ENCODE measurements around the gene LRRC14B.
"Not testable (repeated sequence)": the region's sequence is repeated elsewhere in the genome, so short reads cannot be mapped to it uniquely, and the experiment has no call there.

The LRRC14B gene

DNA sequence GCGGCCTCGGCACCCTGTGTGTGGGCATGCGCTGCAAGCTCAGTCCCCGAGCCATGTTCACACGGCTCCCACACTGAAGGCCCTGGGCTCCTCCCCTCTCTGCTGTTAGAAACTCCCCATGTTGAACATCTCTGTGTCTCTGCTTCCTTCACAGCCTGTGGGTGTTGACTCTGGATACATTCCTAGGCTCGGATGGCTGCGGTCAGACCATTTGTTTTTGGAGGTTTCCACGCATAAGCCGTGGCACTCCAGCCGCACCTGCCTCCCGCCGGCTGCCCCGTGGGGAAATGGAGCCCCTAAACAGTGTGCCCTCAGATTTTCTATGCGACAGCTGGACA is 31.2 kb upstream of the LRRC14B start:
- no peak for DNase-seq (ENCODE audit: low read depth in 2 of 2, low spot score in 1 of 2)

DNA sequence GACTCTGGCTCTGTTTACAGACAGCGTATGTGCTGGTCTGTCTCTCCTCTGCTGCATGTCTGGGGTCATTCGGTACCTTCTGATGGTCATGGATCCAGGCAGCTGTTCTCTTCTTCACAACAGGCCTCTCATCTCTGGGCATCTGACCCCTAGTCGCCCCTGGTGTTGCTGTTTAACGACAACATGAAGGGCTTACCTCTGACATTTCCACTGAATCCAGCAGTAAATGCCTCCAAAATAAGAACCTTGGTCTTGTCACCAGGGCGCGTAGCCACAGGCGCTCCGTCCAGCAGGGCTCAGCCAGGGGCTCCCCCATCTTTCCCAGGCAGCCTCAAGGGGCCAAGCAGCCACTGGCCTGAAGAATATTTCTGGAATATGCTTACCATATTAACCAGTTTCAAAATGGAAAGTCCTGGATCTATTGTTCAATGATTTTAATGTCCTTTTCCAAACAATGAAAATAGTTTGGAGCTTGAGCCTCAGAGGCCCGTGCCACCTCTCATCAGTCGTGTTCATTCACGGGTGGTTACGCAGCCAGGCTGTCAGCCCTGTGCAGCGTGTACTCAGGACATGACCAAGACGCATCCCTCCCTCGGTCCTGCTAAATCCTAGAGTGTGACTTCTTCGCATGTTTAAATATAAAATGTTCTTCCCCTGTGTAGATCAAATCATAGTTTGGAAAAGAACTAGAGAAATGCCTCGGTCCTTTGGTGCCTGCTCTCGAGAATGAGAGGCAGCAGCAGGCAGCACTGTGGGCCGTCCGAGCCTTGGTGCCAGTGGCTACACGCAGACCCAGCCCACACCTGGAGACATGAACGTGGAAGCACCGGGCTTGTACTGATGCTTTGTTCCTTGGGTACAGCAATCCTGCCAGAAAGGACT is 30.1 kb upstream of the LRRC14B start:
- no peak for DNase-seq (ENCODE audit: low read depth in 2 of 2, low spot score in 1 of 2)

DNA sequence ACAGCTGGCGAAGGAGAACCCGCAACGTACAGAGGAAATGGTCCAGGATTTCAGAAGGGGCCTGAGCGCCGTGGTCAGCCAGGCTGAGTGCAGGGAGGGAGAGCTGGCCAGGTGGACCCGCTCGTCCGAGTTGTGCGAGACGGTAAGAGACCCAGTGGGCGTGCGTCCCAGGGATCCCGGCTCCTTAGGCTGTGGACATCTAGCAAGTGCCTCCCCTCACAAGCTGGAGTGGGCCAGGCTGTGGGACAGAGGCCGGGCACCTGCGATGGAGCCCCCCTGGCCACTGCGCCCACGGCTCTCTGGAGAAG is 29.5 kb upstream of the LRRC14B start:
- DNase-seq (ENCODE audit: low read depth in 2 of 2, low spot score in 1 of 2), result no peak

DNA sequence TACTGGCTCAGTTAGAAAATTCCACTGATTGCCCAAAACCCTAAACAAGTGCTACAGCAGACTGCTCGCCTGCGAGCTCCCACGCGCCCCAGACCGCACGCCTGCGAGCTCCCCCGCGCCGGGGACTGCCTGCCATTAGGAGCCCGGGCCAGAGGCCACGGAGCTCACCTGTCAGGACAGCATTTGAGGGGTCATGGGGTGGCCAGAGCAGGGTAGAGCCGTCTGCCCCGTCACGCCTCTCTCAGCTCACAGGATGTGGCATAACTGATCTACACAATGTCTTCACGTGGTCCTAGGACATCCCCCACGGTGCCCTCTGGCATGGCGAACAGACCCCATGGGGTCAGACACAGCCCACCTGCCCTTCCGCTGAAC is 29.1 kb upstream of the LRRC14B start:
- DNase-seq (ENCODE audit: low read depth in 2 of 2, low spot score in 1 of 2), result no peak

DNA sequence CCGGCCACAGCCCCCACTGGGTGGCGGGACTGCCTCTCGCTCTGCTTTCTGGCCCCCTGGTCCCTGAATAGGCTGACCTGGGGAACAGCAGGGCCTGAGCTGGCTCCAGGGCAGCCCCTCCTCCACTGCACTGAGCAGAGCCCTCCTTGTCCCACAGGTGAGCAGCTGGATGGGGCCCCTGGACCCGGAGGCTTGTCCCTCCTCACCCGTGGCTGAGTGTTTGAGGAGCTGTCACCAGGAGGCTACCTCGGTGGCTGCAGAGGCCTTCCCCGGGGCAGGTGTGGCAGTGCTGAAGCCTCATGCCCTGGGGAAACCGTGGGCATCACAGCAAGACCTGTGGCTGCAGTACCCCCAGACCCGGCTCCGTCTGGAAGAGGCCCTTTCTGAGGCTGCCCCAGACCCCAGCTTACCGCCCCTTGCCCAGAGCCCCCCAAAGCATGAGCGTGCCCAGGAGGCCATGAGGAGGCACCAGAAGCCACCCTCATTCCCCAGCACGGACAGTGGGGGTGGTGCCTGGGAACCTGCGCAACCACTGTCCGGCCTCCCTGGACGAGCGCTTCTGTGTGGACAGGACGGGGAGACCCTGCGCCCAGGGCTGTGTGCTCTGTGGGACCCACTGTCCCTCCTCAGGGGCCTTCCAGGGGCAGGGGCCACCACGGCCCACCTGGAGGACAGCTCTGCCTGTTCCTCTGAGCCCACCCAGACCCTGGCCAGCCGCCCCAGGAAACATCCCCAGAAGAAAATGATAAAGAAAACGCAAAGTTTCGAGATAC is 28.5 kb upstream of the LRRC14B start:
- DNase-seq (ENCODE audit: low read depth in 2 of 2, low spot score in 1 of 2), result no peak

DNA sequence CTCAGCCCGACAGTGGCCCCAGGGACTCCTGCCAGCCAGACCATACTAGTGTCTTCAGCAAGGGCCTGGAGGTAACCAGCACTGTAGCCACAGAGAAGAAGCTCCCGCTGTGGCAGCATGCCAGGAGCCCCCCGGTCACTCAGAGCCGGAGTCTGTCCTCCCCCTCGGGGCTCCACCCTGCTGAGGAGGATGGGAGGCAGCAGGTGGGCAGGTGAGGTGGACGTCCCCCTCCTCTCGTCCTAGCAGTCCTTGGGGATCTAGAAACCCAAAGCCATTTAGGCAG is 28.0 kb upstream of the LRRC14B start:
- DNase-seq (ENCODE audit: low read depth in 2 of 2, low spot score in 1 of 2), result no peak

DNA sequence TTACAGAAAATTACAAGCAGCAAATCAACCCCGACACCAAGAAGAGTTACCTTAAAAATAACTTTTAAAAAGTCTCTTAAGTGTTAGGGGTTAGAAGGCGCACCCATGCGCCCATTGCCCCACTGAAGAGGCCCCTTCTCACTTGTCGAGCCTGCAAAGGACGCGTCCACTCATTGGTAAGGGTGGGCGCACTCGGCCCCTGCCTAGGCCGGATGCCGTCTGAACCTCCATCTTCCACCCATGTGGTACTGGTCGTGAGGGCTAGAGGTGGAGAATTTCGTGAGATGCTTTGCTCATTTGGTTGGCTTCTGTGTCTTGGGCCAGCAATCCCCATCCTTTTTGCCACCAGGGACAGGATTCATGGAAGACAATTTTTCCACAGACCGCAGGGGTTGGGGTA is 27.5 kb upstream of the LRRC14B start:
- DNase-seq (ENCODE audit: low read depth in 2 of 2, low spot score in 1 of 2), result no peak

DNA sequence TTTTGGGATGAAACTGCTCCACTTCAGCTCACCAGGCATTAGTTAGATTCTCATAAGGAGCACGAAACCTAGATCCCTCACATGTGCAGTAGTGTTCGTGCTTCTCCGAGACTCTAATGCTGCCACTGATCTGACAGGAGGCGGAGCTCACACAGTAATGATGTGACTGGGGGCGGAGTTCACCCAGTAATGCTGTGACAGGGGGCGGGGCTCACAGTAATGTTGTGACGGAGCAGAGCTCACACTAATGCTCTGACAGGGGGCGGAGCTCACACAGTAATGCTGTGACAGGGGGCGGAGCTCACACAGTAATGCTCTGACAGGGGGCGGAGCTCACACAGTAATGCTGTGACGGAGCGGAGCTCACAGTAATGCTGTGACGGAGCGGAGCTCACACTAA is 27.1 kb upstream of the LRRC14B start:
- no peak for DNase-seq (ENCODE audit: low read depth in 2 of 2, low spot score in 1 of 2)

DNA sequence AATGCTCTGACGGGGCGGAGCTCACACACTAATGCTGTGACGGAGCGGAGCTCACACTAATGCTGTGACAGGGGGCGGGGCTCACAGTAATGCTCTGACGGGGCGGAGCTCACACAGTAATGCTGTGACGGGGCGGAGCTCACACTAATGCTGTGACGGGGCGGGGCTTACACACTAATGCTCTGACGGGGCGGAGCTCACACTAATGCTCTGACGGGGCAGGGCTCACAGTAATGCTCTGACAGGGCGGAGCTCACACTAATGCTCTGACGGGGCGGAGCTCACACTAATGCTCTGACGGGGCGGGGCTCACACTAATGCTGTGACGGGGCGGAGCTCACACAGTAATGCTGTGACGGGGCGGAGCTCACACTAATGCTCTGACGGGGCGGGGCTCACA is 26.5 kb upstream of the LRRC14B start:
- DNase-seq (ENCODE audit: low read depth in 2 of 2, low spot score in 1 of 2), result not testable (repeated sequence)

DNA sequence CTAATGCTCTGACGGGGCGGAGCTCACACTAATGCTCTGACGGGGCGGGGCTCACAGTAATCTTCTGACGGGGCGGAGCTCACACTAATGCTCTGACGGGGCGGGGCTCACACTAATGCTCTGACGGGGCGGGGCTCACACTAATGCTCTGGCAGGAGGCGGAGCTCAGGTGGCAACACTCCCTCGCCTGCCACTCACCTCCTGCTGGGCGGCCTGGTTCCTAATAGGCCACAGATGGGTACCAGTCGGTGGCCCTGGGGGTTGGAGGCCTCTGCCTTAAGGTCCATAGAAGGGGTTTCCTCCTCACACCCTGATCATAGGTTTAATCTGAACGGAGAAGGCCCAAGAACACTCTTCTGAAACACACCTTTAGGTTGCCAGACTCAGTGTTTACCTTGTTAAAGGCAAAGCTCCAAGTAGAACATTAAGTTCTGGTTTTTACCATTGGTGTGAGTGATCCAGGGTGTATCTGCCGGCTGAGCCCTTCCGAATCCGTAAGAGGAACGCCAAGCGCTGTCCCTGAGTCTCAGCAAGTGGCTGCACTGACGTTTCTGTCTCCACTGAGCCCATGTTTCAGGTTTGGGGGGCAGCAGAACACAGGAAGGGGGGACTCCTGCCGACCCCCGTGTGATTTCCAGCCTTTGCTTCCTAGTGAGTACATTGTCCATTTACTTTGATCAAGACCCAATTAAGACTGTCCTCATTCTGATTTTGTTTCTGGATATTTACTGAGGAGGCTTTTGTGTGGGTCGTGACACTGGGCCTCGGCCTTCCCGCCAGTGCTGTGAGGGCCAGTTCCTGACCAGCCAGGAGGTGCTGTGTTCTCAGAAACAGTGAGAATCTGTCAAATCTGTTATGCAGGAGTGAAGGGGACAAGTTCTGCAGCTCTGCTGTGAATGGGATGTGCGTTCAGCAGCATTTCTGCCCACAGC is 24.6 kb upstream of the LRRC14B start:
- DNase-seq (ENCODE audit: low read depth in 2 of 2, low spot score in 1 of 2), result no peak

DNA sequence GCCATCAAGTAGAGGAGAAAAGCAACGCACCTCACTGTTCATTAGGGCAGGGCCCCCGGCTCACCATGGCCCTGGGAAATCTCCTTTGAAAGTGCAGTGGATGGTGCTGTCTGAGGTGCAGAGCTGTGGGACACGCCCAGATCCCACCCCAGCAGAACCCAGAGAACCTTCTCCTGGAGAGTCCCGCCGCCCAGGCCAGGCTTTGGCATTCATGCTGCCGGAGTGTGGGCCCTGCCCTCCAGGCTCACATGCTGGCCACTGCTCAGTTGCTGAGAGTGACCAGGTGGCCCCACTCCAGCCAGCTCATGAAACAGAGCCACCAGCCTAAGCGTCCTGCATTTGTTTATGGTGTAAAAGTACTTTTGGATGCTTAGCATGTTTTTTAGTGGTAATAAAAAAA is 23.8 kb upstream of the LRRC14B start:
- no peak for DNase-seq (ENCODE audit: low read depth in 2 of 2, low spot score in 1 of 2)

DNA sequence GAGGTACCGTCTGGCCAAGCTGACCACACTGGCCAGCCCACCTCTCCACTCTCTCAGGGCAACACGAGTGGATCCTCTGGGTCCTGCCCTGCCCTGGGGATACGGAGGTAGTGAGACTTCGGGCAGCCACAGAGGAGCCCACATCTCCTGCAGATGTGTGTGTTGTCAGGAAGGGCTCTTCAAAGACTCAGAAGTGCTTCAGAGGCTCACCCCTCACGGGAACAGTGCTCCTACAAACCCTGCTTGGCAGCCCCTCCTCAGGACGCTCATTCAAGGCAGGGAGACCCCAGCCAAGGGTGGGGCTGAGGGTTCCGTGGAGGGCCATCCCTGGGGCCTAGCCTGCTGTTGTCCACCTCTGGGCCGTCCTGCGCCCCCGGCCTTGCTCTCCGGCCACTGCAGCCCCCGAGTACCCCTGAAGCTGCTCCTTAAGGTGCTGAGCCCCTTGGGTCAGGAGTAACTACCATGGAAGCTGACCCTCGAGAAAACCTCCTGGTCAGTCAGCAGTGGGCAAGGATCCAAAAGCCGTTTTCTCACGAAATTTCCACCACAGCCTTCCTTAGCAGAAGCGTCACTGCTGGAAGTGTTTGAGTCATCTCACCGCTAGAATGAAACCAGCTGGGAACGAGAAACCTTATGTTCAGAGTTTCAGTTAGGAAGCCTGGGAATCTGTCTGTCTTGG is 23.2 kb upstream of the LRRC14B start:
- DNase-seq (ENCODE audit: low read depth in 2 of 2, low spot score in 1 of 2), result no peak

DNA sequence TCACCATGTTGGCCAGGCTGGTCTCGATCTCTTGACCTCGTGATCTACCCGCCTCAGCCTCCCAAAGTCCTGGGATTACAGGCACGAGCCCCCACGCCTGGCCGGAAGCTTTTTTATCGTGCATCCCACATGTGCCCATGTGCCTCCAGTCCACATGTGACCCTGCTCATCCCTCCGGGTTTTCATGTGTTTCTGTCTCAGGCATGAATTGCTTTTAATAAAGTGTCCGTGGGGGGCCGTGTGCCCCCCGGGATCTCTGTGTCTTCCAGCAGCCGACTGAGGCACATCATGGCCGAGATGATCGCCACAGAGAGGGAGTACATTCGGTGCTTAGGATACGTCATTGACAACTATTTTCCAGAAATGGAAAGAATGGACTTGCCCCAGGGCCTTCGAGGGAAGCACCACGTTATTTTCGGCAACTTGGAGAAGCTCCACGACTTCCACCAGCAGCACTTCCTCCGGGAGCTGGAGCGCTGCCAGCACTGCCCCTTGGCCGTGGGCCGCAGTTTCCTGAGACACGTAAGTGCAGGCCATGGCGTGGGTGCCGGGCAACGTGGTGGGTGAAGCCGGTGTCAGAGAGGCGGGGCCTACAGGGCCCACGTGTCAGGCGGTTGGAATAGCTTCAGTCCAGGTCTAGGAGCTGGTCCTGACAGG is 22.1 kb upstream of the LRRC14B start:
- DNase-seq (ENCODE audit: low read depth in 2 of 2, low spot score in 1 of 2), result no peak

DNA sequence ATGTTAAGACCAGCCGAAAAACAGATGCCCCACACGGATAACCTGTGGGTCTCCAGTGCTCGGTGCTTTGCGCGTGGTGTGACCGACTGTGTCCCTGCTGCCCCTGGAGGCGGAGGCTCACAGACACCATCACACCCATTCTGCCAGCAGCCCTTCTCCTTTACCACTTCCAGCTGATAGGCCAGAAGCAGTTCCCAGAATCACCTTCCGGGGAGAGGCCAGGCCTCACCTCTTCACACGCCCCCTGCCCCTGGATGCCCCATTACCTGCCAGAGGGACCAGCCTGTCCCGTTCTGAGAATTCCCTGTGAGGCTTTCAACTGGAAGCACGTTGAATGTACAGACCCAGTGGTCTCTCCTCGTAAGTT is 21.6 kb upstream of the LRRC14B start:
- DNase-seq (ENCODE audit: low read depth in 2 of 2, low spot score in 1 of 2), result no peak

DNA sequence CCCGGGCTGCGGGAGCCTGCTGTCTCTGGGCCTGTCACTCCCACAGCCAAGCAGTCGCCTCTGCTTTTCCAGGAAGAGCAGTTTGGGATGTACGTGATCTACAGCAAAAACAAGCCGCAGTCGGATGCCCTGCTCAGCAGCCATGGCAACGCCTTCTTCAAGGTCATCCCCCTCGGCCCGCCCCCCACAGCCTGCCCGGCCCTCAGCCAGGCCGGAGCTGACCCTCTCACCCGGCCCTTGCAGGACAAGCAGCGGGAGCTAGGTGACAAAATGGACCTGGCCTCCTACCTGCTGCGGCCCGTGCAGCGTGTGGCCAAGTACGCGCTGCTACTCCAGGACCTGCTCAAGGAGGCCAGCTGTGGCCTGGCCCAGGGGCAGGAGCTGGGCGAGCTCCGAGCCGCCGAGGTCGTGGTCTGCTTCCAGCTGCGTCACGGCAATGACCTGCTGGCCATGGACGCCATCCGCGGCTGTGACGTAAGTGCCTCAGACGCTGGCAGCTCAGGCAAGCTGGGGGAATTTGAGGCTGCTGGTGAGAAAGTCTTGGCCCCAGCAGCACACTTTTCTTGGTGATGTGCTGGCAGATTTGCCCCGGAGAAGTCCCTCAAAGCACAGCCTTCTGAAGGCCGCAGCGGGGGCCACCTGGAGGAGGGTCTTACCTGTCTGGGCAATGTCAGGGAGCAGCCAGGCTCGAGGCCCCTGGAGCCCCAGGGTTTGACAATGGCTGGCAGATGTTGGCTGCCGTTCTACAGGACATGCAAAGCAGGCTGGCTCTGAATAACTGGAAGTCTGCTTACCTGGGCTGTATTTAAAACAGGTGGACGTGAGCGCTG is 20.1 kb upstream of the LRRC14B start:
- DNase-seq (ENCODE audit: low read depth in 2 of 2, low spot score in 1 of 2), result no peak

DNA sequence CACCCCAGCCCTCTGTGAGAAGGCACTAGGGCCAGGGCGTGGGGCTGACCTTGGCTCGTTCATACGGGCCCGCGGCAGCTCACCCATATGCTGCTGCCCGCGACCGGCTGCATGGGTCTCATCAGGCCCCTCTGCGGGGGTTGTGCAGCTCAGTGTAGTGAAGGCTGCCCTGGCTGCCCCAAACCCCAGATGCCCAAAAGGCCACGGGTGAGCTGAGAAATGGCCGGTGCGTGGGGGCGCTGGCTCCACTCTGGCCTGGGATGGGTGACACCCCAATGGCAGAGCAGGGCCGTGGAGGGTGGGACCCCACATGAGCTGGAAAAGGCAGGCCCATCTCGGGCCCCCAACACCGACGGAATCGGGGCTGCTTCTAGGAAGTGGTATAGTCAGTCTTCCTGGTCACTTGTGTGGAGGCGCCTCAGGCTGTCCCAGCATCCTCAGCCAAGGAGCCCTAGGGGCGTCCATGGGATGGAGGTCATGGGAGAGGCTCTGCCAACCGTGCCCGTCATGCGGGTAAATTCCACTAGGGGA is 19.4 kb upstream of the LRRC14B start:
- DNase-seq (ENCODE audit: low read depth in 2 of 2, low spot score in 1 of 2), result no peak

DNA sequence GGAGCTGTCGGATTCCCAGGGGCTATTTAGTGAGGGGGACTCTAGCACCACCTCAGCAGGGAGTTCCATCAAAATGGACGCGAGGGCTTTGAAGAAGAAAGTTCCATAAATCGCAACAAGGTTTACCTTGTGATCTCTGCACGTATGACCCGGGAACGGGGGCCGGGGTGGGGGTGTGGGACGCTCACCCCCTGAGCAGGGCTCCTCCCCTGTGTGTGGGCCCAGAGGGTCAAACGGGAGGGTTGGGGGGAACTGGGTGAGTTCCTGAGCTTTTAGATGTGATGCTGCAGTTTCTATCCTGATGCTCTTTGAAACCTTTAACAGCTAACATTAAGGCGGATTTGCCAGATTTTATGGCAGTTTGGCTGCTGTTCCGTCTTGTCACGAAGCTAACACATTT is 18.9 kb upstream of the LRRC14B start:
- no peak for DNase-seq (ENCODE audit: low read depth in 2 of 2, low spot score in 1 of 2)

DNA sequence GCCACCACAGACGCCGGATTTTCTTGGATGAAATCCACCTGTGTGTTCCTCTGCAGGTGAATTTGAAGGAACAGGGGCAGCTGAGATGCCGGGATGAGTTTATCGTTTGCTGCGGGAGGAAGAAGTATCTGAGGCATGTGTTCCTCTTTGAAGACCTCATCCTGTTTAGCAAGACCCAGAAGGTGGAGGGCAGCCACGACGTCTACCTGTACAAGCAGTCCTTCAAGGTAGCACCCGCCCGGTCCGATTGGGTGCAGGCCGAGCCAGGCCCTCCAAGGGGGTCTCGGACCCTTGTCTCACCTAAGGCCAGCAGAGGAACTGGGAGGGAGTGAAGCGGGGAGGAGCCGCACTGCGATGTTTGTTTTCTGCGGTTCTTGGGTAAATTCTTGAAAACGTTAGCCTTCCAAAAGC is 18.4 kb upstream of the LRRC14B start:
- no peak for DNase-seq (ENCODE audit: low read depth in 2 of 2, low spot score in 1 of 2)

DNA sequence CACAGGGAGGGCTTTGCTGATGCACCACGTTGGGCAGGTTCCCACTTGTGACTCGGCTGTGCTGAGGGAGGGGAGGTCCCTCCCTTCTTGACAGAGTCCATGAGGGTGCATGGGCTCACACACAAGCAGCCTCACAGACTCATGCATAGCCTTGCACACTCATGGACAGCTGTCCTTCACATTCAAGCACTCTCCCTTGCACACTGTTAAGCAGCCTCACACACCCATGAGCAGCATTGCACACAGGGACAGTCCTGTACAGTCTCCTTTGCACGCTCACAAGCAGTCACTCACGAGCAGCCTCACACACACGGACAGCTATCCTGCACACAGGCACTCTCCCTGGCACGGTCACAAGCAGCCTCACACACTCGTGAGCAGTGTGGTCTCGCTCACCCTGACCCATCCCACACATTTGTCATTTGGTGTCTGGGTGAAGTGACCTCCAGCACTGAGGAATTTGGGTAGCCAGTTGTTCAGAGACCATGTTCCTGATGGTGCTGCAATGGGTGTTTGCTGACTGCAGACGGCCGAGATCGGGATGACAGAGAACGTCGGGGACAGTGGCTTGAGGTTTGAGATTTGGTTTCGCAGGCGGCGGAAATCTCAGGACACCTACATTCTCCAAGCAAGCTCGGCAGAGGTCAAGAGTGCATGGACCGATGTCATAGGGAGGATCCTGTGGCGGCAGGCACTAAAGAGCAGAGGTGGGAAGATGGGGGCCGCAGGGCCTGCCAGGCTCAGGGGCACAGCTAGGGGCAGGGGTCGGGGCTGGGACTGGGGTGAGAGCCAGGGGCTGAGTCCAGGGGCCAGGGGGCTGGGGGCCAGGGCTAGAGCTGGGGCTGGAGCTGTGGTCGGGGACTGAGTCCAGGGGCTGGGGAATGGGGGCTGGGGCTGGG is 17.7 kb upstream of the LRRC14B start:
- DNase-seq (ENCODE audit: low read depth in 2 of 2, low spot score in 1 of 2), result no peak

Measured in stimulated activated CD8-positive, alpha-beta memory T cell treated with anti-CD3 and anti-CD28 coated beads, Interleukin-4, amount 100 ng/mL, for 1 hour (primary cell).